Liver (tissue), 3 donors: ENCODE data around the gene COP1.
"Not testable (repeated sequence)": the region's sequence is repeated elsewhere in the genome, so short reads cannot be mapped to it uniquely, and the experiment has no call there.

Experiments used
- ATF3 ChIP-seq: IDR thresholded peaks from 2 replicates; pipeline ENCODE4 v1.6.1; 2016; ENCODE audit warnings: antibody characterized with exemption
- FOXA1 ChIP-seq: IDR thresholded peaks from 2 replicates; pipeline ENCODE4 v1.6.1; 2016; ENCODE audit warnings: antibody characterized with exemption
- RAD21 ChIP-seq, 2 donors: IDR thresholded peaks; 2 replicates each; pipeline ENCODE4 v1.6.1; 2016; ENCODE audit warnings: antibody characterized with exemption in 2 of 2, mild to moderate bottlenecking in 2 of 2
- RXRA ChIP-seq, 2 donors: IDR thresholded peaks; 2 replicates each; pipeline ENCODE4 v1.6.1; 2017 to 2018; ENCODE audit warnings: antibody characterized with exemption in 2 of 2, mild to moderate bottlenecking in 1 of 2
- SP1 ChIP-seq: IDR thresholded peaks from 2 replicates; pipeline ENCODE4 v1.6.1; 2018; ENCODE audit warnings: antibody characterized with exemption, mild to moderate bottlenecking
- TAF1 ChIP-seq: conservative IDR thresholded peaks from 2 replicates; pipeline ENCODE4 v1.6.1; 2016; ENCODE audit warnings: antibody characterized with exemption, mild to moderate bottlenecking
- YY1 ChIP-seq: IDR thresholded peaks from 2 replicates; pipeline ENCODE4 v1.6.1; 2016; ENCODE audit warnings: antibody characterized with exemption, mild to moderate bottlenecking
- TF ChIP-seq, protein P1 (sequence below): fragments of 150-350 bp; IDR thresholded peaks from 2 replicates; pipeline ENCODE4 v1.5.1; 2017; ENCODE audit warnings: improper control_type of control experiment, low read depth, low read length; ENCODE audit not compliant: missing input control
- TF ChIP-seq, protein P2 (sequence below): IDR thresholded peaks from 2 replicates; pipeline ENCODE4 v1.6.1; 2016; ENCODE audit warnings: antibody characterized with exemption
- donor health status: healthy.
- donor health status: healthy.

GRCh38 chr1:176204655-176205054 is 2.4 kb downstream of the COP1 start:
- TF ChIP-seq, protein P1, sequence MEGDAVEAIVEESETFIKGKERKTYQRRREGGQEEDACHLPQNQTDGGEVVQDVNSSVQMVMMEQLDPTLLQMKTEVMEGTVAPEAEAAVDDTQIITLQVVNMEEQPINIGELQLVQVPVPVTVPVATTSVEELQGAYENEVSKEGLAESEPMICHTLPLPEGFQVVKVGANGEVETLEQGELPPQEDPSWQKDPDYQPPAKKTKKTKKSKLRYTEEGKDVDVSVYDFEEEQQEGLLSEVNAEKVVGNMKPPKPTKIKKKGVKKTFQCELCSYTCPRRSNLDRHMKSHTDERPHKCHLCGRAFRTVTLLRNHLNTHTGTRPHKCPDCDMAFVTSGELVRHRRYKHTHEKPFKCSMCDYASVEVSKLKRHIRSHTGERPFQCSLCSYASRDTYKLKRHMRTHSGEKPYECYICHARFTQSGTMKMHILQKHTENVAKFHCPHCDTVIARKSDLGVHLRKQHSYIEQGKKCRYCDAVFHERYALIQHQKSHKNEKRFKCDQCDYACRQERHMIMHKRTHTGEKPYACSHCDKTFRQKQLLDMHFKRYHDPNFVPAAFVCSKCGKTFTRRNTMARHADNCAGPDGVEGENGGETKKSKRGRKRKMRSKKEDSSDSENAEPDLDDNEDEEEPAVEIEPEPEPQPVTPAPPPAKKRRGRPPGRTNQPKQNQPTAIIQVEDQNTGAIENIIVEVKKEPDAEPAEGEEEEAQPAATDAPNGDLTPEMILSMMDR = not testable (repeated sequence)
- not testable (repeated sequence) for TF ChIP-seq RAD21 (IDR thresholded peaks at IDR 0.05); SP1; TAF1; YY1; RXRA (IDR thresholded peaks at IDR 0.05); FOXA1; ATF3
- TF ChIP-seq, protein P2, sequence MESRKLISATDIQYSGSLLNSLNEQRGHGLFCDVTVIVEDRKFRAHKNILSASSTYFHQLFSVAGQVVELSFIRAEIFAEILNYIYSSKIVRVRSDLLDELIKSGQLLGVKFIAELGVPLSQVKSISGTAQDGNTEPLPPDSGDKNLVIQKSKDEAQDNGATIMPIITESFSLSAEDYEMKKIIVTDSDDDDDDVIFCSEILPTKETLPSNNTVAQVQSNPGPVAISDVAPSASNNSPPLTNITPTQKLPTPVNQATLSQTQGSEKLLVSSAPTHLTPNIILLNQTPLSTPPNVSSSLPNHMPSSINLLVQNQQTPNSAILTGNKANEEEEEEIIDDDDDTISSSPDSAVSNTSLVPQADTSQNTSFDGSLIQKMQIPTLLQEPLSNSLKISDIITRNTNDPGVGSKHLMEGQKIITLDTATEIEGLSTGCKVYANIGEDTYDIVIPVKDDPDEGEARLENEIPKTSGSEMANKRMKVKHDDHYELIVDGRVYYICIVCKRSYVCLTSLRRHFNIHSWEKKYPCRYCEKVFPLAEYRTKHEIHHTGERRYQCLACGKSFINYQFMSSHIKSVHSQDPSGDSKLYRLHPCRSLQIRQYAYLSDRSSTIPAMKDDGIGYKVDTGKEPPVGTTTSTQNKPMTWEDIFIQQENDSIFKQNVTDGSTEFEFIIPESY = not testable (repeated sequence)
